Bronchial epithelial cell (primary cell): ENCODE data around the gene MSANTD1. TPM values are rescaled to one million over a fixed set of nuclear protein-coding genes. Genes with fewer than 3 reads are reported as not detected.

ENCODE experiments used
- DNase-seq: peaks from one replicate; pipeline ENCODE4 v3.0.0-alpha.2; 2010; ENCODE audit warnings: low read depth
- FAIRE-seq: peaks from 2 replicates; lab custom pipeline; 2011; peaks lifted over from hg19 to GRCh38; lab: Jason Lieb, UNC
- H3K27me3 ChIP-seq: 2 replicates; pipeline ENCODE4 v1.5.1; 2011; ENCODE audit warnings: low read length; ENCODE audit not compliant: control insufficient read depth, insufficient read depth
- H3K36me3 ChIP-seq: 2 replicates; pipeline ENCODE4 v1.5.1; 2011; ENCODE audit warnings: low read length; ENCODE audit not compliant: control insufficient read depth, insufficient read depth
- H3K4me3 ChIP-seq: 2 replicates; pipeline ENCODE4 v1.5.1; 2011; ENCODE audit warnings: mild to moderate bottlenecking, low read depth, low read length, control low read depth
- CTCF ChIP-seq: IDR thresholded peaks from 2 replicates; pipeline ENCODE4 v1.5.1; 2011; ENCODE audit warnings: mild to moderate bottlenecking, moderate library complexity, low read length, control low read depth, inconsistent platforms; ENCODE audit not compliant: insufficient read depth, severe bottlenecking
- total RNA-seq: library from RNA; depleted of rRNA; stranded (reverse); fragments of >200 nt; gene quantifications from 2 replicates; pipeline ENCODE4 v1.2.1, GENCODE V29; 2014

MSANTD1 gene
- total RNA-seq, 1 donor from 2014 or later, result 0.26 TPM

GRCh38 chr4:3251691-3252479 lies 2.9 kb downstream of the MSANTD1 start:
- no peak overlapping the region for H3K4me3 ChIP-seq
- DNase-seq (no peak), FAIRE-seq (no peak)
- H3K36me3 ChIP-seq, result no peaks in the 10 kb centered on the region
- no peak for TF ChIP-seq CTCF
- H3K27me3 ChIP-seq, result peaks cover 1% of the 10 kb centered on the region

GRCh38 chr4:3252480-3252828 lies 3.5 kb downstream of the MSANTD1 start:
- no peak for TF ChIP-seq CTCF
- Histone ChIP-seq H3K36me3 (no peaks in the 10 kb centered on the region), H3K27me3 (peaks cover 1% of the 10 kb centered on the region), H3K4me3 (no peak overlapping the region)
- DNase-seq (no peak), FAIRE-seq (no peak)

- DNase-seq, result no peak
- TF ChIP-seq CTCF, result no peak
- Histone ChIP-seq H3K36me3 (no peaks in the 10 kb centered on the region), H3K27me3 (peaks cover 1% of the 10 kb centered on the region), H3K4me3 (no peak overlapping the region)
- no peak for FAIRE-seq
Measured at GRCh38 chr4:3252831-3253641, 4.1 kb downstream of the MSANTD1 start.

GRCh38 chr4:3253808-3254207 lies 4.8 kb downstream of the MSANTD1 start:
- no peak overlapping the region for H3K4me3 ChIP-seq

More at GRCh38 chr4:3253808-3254207, 4.8 kb downstream of the MSANTD1 start:
- Histone ChIP-seq H3K27me3 (peaks cover 1% of the 10 kb centered on the region), H3K36me3 (no peaks in the 10 kb centered on the region)
- DNase-seq, result no peak
- TF ChIP-seq CTCF, result no peak
- FAIRE-seq, result peak; percentile 18
